Left hindlimb (tissue), 1 donor: ENCODE results near the gene SPSB1.
"Not testable (repeated sequence)": the region's sequence is repeated elsewhere in the genome, so short reads cannot be mapped to it uniquely, and the experiment has no call there.

ENCODE experiments used
- DNase-seq: peaks from one replicate; pipeline ENCODE4 v3.0.0-alpha.2; 2018

SPSB1 gene

GRCh38 chr1:9369964-9370788 lies 77.5 kb downstream of the SPSB1 start:
- DNase-seq: no peak

- DNase-seq: peak; percentile 91
Observed at GRCh38 chr1:9371391-9371935, 78.8 kb downstream of the SPSB1 start.

- DNase-seq: no peak
Observed at GRCh38 chr1:9371951-9372350, 79.3 kb downstream of the SPSB1 start.

- DNase-seq: no peak
Observed at GRCh38 chr1:9373619-9374018, 80.9 kb downstream of the SPSB1 start.

GRCh38 chr1:9374748-9375341 lies 82.2 kb downstream of the SPSB1 start:
- no peak for DNase-seq

GRCh38 chr1:9375912-9376311 lies 83.2 kb downstream of the SPSB1 start:
- no peak for DNase-seq

GRCh38 chr1:9376430-9376829 lies 83.7 kb downstream of the SPSB1 start:
- DNase-seq: no peak

- DNase-seq: no peak
Observed at GRCh38 chr1:9376886-9377333, 84.2 kb downstream of the SPSB1 start.

GRCh38 chr1:9378801-9379200 lies 86.1 kb downstream of the SPSB1 start:
- no peak for DNase-seq

GRCh38 chr1:9380711-9381110 lies 88.0 kb downstream of the SPSB1 start:
- no peak for DNase-seq

- DNase-seq: no peak
Observed at GRCh38 chr1:9382643-9383491, 90.2 kb downstream of the SPSB1 start.

- DNase-seq: no peak
Observed at GRCh38 chr1:9384128-9384527, 91.4 kb downstream of the SPSB1 start.

- no peak for DNase-seq
Observed at GRCh38 chr1:9384751-9385245, 92.1 kb downstream of the SPSB1 start.

- DNase-seq: not testable (repeated sequence)
Observed at GRCh38 chr1:9385392-9385791, 92.7 kb downstream of the SPSB1 start.

- no peak for DNase-seq
Observed at GRCh38 chr1:9385801-9386573, 93.3 kb downstream of the SPSB1 start.

GRCh38 chr1:9388335-9389180 lies 95.9 kb downstream of the SPSB1 start:
- DNase-seq: no peak

GRCh38 chr1:9389968-9390367 lies 97.3 kb downstream of the SPSB1 start:
- DNase-seq: no peak

- no peak for DNase-seq
Observed at GRCh38 chr1:9391620-9392019, 98.9 kb downstream of the SPSB1 start.

- no peak for DNase-seq
Observed at GRCh38 chr1:9394010-9394409, 101.3 kb downstream of the SPSB1 start.

- no peak for DNase-seq
Observed at GRCh38 chr1:9395018-9395417, 102.3 kb downstream of the SPSB1 start.

- no peak for DNase-seq
Observed at GRCh38 chr1:9397047-9397446, 104.4 kb downstream of the SPSB1 start.
